Pancreas (tissue), 10 donors: ENCODE data around the gene PACSIN1. TPM values are rescaled to one million over a fixed set of nuclear protein-coding genes. Genes with fewer than 3 reads are reported as not detected.

Experiments used
- ATAC-seq, 4 donors: fragments of 200-7000 bp; cut with Tn5 transposase; one replicate each; pipeline versions ENCODE4 v1.8.0 to v1.9.1; 2020; ENCODE audit warnings: mild to moderate bottlenecking in 4 of 4, moderate library complexity in 4 of 4
- DNase-seq, 6 donors: peaks; one replicate each; pipeline ENCODE4 v3.0.0-alpha.2; 2020
- FAIRE-seq: peaks from 2 replicates; lab custom pipeline; 2012; peaks lifted over from hg19 to GRCh38; lab: Jason Lieb, UNC
- H3K27ac ChIP-seq, 4 donors: fragments of 200-600 bp; sonication (generic); 1 replicate in 3 of 4; 2 replicates in 1 of 4; pipeline versions ENCODE4 v1.5.0 to v1.8.0; 2020
- H3K27me3 ChIP-seq, 4 donors: fragments of 200-600 bp; one replicate each; pipeline ENCODE4 v1.8.0; 2021
- H3K36me3 ChIP-seq, 3 donors: fragments of 200-600 bp; sonication (generic) in 1 of 3; one replicate each; pipeline versions ENCODE4 v1.5.0 to v1.8.0; 2020 to 2021
- H3K4me1 ChIP-seq, 3 donors: fragments of 200-600 bp; one replicate each; pipeline ENCODE4 v1.8.0; 2021
- H3K4me3 ChIP-seq, 4 donors: fragments of 200-600 bp; sonication (generic) in 2 of 4; one replicate each; pipeline versions ENCODE4 v1.5.0 to v1.8.0; 2020 to 2021
- H3K9me3 ChIP-seq, 4 donors: fragments of 200-600 bp; one replicate each; pipeline ENCODE4 v1.8.0; 2021
- WGBS, 2 donors: extraction: QIAGEN DNeasy Blood & Tissue Kit; methylation state at CpG; one replicate each; pipeline ENCODE4 v1.1.7; 2013; 5-methylcytosine and 5-hydroxymethylcytosine counted together
- intact Hi-C, 3 donors: fragments of 100-400 bp; cut with DNase I; formaldehyde crosslinking; loops; one replicate each; pipeline versions ENCODE4 v1.11.1 to v1.14.2; 2022
- polyA plus RNA-seq, 2 donors: library from polyadenylated mRNA; stranded (reverse); fragments of 200-250 nt; gene quantifications; one replicate each; pipeline ENCODE4 v1.2.3, GENCODE V29; 2013
- total RNA-seq, 6 donors: library from RNA; stranded (reverse); fragmentation: NEBNext Ultra II Directional in 4 of 6; extraction: Animal tissue kit (Norgen Biotek cat#: 25700) in 4 of 6; gene quantifications; one replicate each; pipeline versions ENCODE4 v1.2.1 to v1.2.4, GENCODE V29; 2021 to 2023
- TF ChIP-seq, protein P1 (sequence below), 4 donors: fragments of 200-600 bp; sonication (generic) in 3 of 4; IDR thresholded peaks; one replicate each; pipeline versions ENCODE4 v1.5.0 to v1.8.0; 2021; ENCODE audit warnings: antibody characterized with exemption in 4 of 4
- donor health status: healthy with polysubstance abuse.
- donor health status: DM: no; HTN: no; CAD: no; lungs with moderate emphysema.
- donor health status: DM: no; HTN: no; CAD: no.
- donor health status: control.
- donor health status: control.
- donor health status: Bipolar disorder and iron deficiency.
- donor health status: DM: yes; HTN: yes; CAD: no.
- donor health status: DM: no; HTN: no; CAD: no.
- donor health status: DM: no; HTN: no; CAD: no.
- donor health status: DM: yes; HTN: yes; CAD: no.

Gene PACSIN1
- total and polyA plus RNA-seq, 8 donors, result 0.25 to 2.0 (median 0.71) TPM

DNA sequence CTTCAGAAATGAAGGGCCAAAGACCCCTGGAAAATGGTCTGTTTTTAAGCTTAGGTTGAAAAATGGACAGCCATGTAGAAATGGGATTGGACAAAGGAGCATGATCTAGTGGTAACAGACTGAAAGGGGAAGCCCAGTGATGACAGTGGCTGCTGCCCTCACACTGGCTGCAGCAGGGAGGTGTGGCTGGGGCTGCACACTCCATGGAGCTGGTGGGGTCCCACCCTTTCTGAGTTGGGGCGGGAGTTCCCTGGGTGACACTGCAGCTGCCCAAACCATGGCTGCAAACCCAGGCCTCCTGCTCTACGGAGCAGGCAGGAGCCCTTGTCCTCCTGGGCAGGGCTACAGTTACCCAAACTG, 8.5 kb upstream of the PACSIN1 start:
- DNase-seq, result no peak
- no peak for FAIRE-seq

GRCh38 chr6:34457742-34458735, 7.8 kb upstream of the PACSIN1 start:
- H3K36me3 ChIP-seq, result no peaks in the 10 kb centered on the region
- H3K4me3 ChIP-seq, result no peak overlapping the region
- TF ChIP-seq, protein P1, sequence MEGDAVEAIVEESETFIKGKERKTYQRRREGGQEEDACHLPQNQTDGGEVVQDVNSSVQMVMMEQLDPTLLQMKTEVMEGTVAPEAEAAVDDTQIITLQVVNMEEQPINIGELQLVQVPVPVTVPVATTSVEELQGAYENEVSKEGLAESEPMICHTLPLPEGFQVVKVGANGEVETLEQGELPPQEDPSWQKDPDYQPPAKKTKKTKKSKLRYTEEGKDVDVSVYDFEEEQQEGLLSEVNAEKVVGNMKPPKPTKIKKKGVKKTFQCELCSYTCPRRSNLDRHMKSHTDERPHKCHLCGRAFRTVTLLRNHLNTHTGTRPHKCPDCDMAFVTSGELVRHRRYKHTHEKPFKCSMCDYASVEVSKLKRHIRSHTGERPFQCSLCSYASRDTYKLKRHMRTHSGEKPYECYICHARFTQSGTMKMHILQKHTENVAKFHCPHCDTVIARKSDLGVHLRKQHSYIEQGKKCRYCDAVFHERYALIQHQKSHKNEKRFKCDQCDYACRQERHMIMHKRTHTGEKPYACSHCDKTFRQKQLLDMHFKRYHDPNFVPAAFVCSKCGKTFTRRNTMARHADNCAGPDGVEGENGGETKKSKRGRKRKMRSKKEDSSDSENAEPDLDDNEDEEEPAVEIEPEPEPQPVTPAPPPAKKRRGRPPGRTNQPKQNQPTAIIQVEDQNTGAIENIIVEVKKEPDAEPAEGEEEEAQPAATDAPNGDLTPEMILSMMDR (IDR thresholded peaks at IDR 0.05), result no peak
- no peak overlapping the region for H3K27ac ChIP-seq
- FAIRE-seq, result no peak
- intact Hi-C loops, result no loop called here
- no peak for ATAC-seq
- no peaks in the 10 kb centered on the region for H3K9me3 ChIP-seq
- no peak for DNase-seq
- H3K4me1 ChIP-seq, result no peaks in the 10 kb centered on the region
- WGBS, 2 donors, result 66 to 83% methylated on average over 13 to 14 of the region's 14 CpGs
- no peaks in the 10 kb centered on the region for H3K27me3 ChIP-seq

More for the DNA sequence above, 8.5 kb upstream of the PACSIN1 start:
- Histone ChIP-seq H3K27ac (no peak overlapping the region), H3K36me3 (no peaks in the 10 kb centered on the region), H3K27me3 (no peaks in the 10 kb centered on the region), H3K4me3 (no peak overlapping the region), H3K4me1 (no peaks in the 10 kb centered on the region), H3K9me3 (no peaks in the 10 kb centered on the region)
- no peak for ATAC-seq
- WGBS, 2 donors, result 53 to 73% methylated on average over 2 of the region's 2 CpGs
- TF ChIP-seq, protein P1 (IDR thresholded peaks at IDR 0.05), result no peak
- intact Hi-C loops, result no loop called here

DNA sequence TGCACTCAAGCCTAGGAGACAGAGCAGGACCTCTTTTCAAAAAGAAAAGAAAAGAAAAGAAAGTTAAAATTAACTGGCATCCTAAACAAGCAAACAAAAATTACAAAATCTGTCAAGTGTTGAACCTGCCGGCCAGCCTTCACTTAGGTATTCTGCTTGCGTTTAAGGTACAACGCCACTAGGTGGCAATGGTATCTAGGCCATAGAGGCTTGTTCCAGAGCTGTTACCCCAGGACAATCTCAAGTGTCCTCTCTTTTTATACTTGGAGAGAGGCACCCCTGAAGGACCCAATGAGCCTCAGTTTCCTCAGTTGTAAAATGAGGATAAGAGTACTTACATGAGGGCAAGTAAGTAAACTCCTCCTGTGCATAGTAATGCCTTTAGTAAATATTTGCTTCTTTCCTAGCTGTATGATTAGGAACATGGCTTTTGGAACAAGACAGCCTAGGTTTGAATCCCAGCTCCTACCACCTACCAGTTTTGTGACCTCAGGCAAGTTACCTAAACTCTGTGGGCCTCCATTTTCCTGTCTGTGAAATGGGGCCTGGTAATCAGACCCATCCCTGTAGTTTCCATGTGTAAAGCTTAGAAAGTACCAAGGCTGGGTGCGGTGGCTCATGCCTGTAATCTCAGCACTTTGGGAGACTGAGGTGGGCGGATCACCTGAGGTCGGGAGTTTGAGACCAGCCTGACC, 5.8 kb upstream of the PACSIN1 start:
- Histone ChIP-seq H3K4me3 (no peak overlapping the region), H3K9me3 (no peaks in the 10 kb centered on the region), H3K27ac (no peak overlapping the region), H3K36me3 (no peaks in the 10 kb centered on the region), H3K27me3 (no peaks in the 10 kb centered on the region), H3K4me1 (no peaks in the 10 kb centered on the region)
- FAIRE-seq (no peak), DNase-seq (peak in 3 of 6 donors; percentile 20 to 54 (median 40)), ATAC-seq (peak; percentile 80 to 97 (median 90))
- 37 to 45% methylated on average over 5 to 6 of the region's 6 CpGs for WGBS, 2 donors
- TF ChIP-seq, protein P1 (IDR thresholded peaks at IDR 0.05), result peak; percentile 12 to 62 (median 54)
- intact Hi-C loops, result loop anchor here in 2 of 3 donors (5.0 to 10.0 kb wide), 2 partner anchors 145 to 152 kb away; no protein-coding TSS in a partner anchor

GRCh38 chr6:34460796-34461507, 4.9 kb upstream of the PACSIN1 start:
- TF ChIP-seq, protein P1 (IDR thresholded peaks at IDR 0.05), result no peak
- Histone ChIP-seq H3K27me3 (no peaks in the 10 kb centered on the region), H3K4me3 (no peak overlapping the region), H3K4me1 (no peaks in the 10 kb centered on the region), H3K27ac (no peak overlapping the region), H3K9me3 (no peaks in the 10 kb centered on the region), H3K36me3 (no peaks in the 10 kb centered on the region)
- FAIRE-seq, result no peak
- no peak for DNase-seq
- intact Hi-C loops, result loop anchor here in 2 of 3 donors (5.0 to 10.0 kb wide), 2 partner anchors 144 to 151 kb away; no protein-coding TSS in a partner anchor
- 73 to 84% methylated on average over 5 of the region's 5 CpGs for WGBS, 2 donors
- ATAC-seq, result no peak
